ENCODE measurements around the gene SLC8B1. TPM values are rescaled to one million over a fixed set of nuclear protein-coding genes. Genes with fewer than 3 reads are reported as not detected.

SLC8B1 gene
- total and polyA plus RNA-seq, 9 of the 15 experiments (the other 6 are each of a cell fraction or from before 2014, with no cell fraction given) = 0.86 to 34.1 (median 18.5) TPM

DNA sequence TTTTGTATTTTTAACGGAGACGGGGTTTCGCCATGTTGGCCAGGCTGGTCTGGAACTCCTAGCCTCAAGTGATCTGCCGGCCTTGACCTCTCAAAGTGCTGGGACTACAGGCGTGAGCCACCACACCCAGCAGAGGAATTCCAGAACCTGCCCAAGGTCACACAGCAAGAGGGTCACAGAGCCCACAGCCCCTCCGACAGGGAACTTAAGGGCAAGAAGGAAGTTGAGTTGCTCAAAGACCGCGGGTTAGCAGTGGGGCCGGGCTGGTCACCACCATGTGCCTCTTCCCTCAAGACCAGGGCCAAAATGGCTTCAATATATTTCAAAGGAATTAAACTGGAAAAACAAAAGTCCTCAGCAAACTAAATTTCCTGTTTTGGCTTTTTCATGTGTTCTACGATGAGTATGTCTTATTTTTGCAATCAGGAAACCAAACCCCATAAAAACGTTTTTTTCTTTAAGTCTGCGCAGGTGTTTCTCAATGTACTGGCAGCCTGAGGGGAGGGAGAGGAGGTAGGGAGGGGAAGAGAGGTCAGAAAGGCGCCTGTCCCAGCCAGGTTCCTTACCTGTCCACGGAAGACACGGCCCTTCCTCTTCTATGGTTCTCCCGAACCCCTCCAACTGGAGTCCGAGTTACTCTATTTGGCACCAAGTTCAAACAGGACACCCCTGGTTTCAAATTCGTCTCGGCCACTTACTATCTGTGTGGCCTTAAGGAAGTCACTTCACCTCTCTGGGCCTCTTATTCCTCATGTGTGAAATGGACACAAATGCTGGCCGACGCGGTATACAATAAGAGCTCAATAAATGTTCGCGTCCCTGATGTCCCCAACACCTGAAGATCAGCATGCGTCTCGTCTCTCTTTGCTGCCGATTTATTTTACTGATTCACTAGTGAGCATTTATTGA is 778 bp downstream of the SLC8B1 start (continued):
- TF ChIP-seq, protein P1, sequence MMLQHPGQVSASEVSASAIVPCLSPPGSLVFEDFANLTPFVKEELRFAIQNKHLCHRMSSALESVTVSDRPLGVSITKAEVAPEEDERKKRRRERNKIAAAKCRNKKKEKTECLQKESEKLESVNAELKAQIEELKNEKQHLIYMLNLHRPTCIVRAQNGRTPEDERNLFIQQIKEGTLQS (IDR thresholded peaks at IDR 0.05) = no peak
- TF ChIP-seq, protein P1 (CRISPR knock-in tag; conservative IDR thresholded peaks at IDR 0.05) = peak; percentile 20; the same call in 1 of the 2 replicates
- TF ChIP-seq, protein P2, sequence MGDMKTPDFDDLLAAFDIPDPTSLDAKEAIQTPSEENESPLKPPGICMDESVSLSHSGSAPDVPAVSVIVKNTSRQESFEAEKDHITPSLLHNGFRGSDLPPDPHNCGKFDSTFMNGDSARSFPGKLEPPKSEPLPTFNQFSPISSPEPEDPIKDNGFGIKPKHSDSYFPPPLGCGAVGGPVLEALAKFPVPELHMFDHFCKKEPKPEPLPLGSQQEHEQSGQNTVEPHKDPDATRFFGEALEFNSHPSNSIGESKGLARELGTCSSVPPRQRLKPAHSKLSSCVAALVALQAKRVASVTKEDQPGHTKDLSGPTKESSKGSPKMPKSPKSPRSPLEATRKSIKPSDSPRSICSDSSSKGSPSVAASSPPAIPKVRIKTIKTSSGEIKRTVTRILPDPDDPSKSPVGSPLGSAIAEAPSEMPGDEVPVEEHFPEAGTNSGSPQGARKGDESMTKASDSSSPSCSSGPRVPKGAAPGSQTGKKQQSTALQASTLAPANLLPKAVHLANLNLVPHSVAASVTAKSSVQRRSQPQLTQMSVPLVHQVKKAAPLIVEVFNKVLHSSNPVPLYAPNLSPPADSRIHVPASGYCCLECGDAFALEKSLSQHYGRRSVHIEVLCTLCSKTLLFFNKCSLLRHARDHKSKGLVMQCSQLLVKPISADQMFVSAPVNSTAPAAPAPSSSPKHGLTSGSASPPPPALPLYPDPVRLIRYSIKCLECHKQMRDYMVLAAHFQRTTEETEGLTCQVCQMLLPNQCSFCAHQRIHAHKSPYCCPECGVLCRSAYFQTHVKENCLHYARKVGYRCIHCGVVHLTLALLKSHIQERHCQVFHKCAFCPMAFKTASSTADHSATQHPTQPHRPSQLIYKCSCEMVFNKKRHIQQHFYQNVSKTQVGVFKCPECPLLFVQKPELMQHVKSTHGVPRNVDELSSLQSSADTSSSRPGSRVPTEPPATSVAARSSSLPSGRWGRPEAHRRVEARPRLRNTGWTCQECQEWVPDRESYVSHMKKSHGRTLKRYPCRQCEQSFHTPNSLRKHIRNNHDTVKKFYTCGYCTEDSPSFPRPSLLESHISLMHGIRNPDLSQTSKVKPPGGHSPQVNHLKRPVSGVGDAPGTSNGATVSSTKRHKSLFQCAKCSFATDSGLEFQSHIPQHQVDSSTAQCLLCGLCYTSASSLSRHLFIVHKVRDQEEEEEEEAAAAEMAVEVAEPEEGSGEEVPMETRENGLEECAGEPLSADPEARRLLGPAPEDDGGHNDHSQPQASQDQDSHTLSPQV (IDR thresholded peaks at IDR 0.05) = peak; percentile 82
- TF ChIP-seq AFF4 (CRISPR knock-in tag; IDR thresholded peaks at IDR 0.05) (0 out of 2 replicates have a peak, but pooled peaks have one; percentile 9), KDM1A (IDR thresholded peaks at IDR 0.05) (peak; percentile 65 to 84), GABPB1 (CRISPR knock-in tag; IDR thresholded peaks at IDR 0.05) (peak; percentile 12; the same call in 1 of the 2 replicates), NRF1 (conservative IDR thresholded peaks at IDR 0.05 in 1 of 2, IDR thresholded peaks at IDR 0.05 in 1 of 2) (peak; percentile 33 to 41), ZFP36 (IDR thresholded peaks at IDR 0.05; ENCODE audit: low read depth, low read length, partially characterized antibody) (peak; percentile 86), ZKSCAN8 (CRISPR knock-in tag; IDR thresholded peaks at IDR 0.05) (peak; percentile 100), ARNT (IDR thresholded peaks at IDR 0.05) (0 out of 4 replicates have a peak, but pooled peaks of 1 of the 2 experiments have one; percentile 50), HDAC1 (IDR thresholded peaks at IDR 0.05) (0 out of 4 replicates have a peak, but pooled peaks of 1 of the 2 experiments have one; percentile 44), CHD1 (IDR thresholded peaks at IDR 0.05; ENCODE audit: low read length) (peak; percentile 44)
- TF ChIP-seq, protein P3, sequence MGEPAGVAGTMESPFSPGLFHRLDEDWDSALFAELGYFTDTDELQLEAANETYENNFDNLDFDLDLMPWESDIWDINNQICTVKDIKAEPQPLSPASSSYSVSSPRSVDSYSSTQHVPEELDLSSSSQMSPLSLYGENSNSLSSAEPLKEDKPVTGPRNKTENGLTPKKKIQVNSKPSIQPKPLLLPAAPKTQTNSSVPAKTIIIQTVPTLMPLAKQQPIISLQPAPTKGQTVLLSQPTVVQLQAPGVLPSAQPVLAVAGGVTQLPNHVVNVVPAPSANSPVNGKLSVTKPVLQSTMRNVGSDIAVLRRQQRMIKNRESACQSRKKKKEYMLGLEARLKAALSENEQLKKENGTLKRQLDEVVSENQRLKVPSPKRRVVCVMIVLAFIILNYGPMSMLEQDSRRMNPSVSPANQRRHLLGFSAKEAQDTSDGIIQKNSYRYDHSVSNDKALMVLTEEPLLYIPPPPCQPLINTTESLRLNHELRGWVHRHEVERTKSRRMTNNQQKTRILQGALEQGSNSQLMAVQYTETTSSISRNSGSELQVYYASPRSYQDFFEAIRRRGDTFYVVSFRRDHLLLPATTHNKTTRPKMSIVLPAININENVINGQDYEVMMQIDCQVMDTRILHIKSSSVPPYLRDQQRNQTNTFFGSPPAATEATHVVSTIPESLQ (CRISPR knock-in tag; IDR thresholded peaks at IDR 0.05) = 0 out of 2 replicates have a peak, but pooled peaks have one; percentile 27

All from K562 (cell line).